NCI-H460 (cell line): ENCODE results near the gene POLR1A. TPM values are rescaled to one million over a fixed set of nuclear protein-coding genes. Genes with fewer than 3 reads are reported as not detected.

Experiments used
- DNase-seq: peaks from one replicate; pipeline ENCODE4 v3.0.0-alpha.2; 2016; ENCODE audit warnings: low read depth; ENCODE audit errors: extremely low read depth
- total RNA-seq: library from RNA; depleted of rRNA; stranded (reverse); fragments of >200 nt; shearing (Covaris generic); gene quantifications from 2 replicates; pipeline ENCODE4 v1.2.3, GENCODE V29; 2014

The POLR1A gene
- total RNA-seq, 1 experiment from 2014 or later: 20.1 TPM

DNA sequence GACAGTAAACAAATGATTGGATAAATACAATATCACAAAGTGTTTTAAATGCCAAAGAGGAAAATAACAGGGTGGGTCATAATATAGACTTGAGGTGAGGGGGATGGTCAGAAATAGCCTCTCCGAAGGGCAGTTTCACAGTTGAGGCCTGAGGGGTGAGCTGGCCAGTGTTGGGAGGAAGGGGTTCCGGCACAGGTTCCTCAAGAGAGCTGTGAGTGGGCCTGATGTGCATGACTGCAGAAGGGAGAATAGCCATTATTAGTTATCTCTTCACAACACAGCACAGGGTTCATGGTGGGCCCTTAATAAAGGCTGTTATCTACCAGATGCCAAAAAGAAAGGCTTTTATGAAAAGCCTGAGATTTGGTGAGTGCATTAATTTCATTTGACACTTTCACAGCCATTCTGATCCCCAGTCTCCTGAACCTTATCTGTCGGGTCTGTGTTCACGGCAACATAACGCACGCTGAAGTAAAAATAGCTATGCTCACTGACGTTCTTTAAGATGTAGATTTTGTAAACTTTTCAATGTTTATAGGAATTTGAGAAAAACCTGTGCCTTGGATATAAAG is 39.6 kb downstream of the POLR1A start:
- DNase-seq: no peak

DNA sequence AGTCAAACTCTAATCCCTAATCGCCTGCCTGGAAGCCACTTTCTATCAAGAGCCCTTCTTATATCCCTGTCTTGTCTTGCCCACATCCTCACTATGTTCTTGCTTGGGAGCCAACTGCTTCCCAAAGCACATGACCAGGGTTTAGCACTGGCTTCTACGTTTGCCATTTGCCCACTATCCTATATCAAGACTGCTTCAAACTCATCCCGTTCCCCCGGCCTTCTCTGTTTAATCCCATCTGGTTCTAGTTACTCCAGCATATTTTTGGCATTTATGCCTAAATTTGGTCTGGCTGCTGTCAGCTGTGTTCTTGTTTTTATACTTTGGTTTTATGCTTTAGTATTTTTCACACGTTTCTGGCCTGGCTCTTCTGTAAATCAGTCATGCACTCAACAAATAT is 40.2 kb downstream of the POLR1A start:
- no peak for DNase-seq

DNA sequence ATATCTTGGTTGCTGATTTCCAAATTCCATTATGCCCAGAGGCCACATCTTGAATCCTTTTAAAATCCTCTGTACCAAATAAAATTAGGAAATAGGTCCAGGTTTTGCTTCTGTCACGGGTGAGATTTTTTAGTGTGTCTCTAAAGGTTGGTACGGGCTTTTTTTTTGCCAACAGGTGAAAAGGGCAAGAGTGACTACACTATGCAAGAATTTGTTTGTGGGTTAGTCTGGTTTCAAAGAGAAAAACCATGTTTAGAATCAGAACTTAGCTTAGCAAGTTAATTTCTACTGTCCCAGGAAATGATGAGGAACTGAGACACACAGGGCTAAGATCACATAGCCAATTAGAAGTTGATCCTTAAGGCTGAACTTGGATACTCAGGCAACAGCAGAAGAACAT is 41.7 kb downstream of the POLR1A start:
- DNase-seq: no peak

DNA sequence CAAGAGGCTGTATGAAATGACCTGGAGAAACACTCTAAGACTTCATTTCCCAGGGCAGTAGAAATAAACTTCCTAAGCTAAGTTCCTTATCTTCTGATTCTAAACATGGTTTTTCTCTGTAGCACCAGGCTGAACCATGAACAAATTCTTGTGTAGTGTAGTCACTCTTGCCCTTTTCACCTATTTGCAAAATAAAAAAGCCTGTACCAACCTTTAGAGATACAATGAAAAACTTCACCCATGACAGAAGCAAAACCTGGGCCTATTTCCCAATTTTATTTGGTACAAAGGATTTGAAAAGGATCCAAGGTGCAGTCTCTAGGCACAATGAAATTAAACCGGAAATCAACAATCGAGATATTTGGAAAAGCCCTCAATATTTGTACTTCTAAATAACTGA is 43.6 kb downstream of the POLR1A start:
- no peak for DNase-seq

DNA sequence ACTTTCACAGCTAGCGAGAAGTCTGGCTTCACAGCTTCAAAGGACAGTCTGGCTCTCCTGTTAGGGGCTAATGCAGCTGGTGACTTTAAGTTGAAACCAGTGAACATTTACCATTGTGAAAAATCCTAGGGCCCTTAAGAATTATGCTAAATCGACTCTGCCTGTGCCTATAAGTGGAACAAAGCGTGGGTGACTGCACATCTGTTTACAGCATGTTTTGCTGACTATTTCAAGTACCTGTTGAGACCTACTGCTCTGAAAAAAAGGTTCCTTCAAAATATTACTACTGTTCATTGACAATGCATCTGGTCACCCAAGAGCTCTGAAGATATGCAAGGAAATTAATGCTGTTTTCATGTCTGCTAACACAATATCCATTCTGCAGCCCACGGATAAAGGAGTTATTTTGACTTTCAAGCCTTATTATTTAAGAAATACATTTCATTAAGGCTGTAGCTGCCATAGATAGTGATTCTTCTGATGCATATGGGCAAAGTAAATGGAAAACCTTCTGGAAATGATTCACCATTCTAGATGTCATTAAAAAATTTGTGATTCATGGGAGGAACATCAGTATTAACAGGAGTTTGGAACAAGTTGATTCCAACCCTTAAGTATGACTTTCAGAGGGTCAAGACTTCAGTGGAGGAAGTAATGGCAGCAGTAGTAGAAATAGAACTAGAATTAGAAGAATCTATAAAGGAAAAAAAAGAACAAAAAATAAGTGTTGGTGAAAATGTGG is 48.9 kb downstream of the POLR1A start:
- DNase-seq: no peak

DNA sequence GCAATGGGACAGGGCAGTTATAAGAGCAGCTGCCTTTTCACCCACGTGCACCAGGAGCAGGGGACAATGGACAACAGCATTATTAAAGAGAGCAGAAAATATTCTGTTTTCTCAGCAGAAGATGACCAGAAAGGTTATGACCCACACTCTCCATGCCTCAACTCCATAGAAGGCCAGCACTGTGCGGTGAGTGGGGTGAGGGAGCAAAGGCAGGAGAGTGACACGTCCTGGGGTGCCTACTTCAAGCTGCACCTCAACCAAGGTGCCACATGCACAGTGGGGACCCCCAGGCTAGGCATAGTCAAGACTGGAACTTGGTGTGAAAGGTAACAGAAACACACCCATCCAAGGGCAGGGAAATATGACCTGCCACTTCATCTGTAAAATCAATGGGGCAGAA is 50.4 kb downstream of the POLR1A start:
- DNase-seq: no peak

DNA sequence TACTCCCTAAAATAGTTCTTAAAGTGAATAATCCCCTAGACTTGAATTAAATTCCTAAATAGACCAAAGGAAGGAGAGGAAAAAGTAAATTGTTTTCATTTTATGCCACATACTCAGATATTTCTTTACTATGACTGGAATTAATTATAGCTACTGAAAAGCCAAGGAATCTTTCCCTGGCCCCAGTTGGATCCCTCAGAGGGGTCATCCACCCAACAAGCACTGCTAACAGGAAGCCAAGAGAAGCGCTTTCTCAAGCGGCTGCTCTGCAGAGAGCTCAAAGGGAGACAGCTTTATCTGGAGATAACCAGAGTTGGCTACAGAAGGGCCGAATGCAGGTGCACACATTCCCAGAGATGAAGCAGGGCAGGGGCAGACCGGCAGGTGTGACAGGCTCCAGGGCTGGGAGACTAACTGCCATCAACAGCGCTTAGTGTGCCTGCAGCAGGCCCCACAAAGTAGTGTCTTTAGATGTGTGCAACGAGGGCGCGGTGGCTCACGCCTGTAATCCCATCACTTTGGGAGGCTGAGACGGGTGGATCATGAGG is 51.1 kb downstream of the POLR1A start:
- no peak for DNase-seq

DNA sequence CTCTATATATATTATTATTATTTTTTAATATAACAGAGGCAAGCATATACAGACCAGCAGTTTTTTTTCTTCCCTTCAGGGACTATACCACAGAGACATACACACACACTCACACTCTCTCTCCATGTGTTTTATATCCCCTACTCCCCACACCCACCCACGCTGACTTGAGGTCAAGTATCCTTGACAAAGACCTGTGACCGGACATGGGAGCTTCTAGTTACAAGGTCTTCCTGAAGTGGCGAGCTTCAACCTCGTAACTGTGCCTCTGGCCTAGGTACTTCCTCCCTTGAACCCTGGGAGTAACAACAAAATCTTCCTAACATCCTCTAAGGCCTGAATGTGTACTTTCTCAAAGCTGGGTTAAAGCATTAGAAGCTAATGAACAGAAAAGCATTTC is 52.5 kb downstream of the POLR1A start:
- DNase-seq: no peak

DNA sequence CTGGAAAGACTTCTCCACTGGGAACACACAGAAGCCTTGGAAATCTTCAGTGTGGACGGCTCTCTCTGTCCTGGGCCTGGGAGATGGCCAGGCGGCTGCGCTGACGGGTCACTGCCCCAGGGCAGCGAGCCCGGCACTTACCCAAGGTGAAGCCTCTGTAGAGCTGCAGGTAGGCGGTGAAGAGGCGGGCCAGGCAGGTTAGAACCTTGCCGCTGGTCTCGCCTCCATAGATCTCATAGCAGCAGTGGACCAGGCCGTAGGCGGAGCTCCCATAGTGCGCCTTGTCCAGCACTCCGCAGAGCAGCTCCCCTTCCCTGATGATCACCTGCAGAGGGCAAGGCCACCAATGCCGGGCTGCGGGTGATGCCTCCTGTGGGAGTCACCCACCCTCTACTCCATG is 53.0 kb downstream of the POLR1A start:
- no peak for DNase-seq

DNA sequence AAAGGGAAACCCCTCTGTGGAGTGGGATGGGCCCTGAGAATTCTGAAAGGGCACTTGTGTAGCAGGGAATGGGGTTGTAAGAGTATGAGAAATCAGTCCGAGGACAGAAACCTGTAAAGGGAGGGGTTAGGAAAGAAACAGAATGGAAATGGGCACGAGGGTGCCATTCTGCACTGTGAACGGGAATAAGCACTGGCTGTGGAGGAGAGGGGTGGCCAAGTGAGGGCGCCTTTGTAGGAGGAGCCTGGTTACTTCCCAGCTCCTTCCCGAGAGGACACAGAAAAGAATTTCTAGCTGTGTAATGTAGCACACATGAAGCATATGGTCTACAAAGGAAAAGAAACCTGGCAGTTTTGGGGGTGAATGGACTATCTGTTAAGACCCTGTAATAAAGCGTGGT is 53.4 kb downstream of the POLR1A start:
- DNase-seq: no peak

DNA sequence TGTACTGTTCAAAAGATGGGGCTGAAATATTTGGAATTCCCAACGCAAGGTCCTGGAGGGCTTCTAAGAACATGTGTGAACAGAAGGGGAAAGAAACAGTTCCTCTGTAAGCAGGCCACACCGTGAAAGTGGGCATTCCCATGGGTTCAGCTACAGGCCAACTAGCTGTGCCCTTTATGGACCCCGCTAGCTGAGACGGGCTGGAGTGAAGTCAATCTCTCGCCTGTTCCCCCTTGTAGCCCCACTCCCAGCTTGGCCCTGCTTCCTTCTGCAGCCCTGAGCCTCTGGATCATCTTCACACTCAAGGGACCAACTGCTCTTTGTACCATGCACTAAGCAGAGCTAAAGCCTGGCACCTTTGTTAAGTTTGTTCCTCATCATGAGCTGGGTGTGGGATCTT is 55.4 kb downstream of the POLR1A start:
- no peak for DNase-seq

DNA sequence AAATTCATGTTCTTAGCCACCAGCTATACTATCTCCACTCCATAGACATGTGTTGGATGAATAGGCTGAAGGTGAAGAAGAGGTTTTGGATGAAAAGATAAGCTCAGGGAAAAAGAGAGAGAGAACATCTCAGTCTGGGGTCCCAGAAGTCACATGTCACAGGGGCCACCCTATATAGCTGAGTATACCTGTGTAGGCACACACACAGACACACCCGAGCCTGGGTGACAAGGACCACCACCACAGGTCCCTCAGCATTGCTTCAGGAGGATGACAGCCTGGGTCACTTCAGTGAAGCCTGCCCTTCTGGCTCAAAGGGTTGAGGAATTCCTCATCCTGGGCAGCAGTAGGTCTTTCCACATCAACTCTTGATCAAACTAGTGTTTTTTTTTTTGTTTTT is 56.2 kb downstream of the POLR1A start:
- DNase-seq: no peak

DNA sequence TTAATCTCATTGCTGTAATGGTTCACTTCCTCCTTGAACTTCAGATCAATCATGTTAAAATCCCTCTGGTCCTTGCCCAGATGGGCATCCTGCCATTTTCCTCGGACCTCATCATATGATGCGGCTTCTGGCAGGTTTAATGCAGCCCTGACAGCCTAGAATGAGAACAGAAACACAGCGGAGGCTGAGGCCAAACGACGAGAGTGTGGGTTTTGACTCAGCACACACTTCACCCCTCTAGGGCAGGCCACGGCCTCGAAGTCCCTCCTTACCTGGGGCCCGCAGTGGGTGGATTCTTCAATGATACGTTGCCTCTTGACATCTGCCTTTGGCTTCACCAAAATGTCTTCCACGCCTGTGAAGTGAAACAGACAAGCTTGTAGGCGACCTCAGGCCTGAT is 56.8 kb downstream of the POLR1A start:
- DNase-seq: no peak

DNA sequence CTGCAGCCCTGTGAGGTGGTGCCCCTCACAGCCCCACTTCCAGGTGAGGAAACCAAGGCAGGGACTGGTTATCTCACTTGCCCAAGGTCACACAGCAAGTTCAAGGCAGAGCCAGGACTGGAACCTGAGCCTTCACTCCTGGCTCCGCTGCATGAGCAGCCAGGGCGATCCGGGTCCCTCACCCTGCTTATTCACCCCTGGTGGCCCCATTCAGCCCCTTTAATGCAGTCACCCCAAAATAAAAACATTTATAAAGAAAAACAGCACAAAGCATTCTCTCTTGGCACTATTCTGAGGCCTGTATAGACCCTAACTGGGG is 57.3 kb downstream of the POLR1A start:
- DNase-seq: no peak

DNA sequence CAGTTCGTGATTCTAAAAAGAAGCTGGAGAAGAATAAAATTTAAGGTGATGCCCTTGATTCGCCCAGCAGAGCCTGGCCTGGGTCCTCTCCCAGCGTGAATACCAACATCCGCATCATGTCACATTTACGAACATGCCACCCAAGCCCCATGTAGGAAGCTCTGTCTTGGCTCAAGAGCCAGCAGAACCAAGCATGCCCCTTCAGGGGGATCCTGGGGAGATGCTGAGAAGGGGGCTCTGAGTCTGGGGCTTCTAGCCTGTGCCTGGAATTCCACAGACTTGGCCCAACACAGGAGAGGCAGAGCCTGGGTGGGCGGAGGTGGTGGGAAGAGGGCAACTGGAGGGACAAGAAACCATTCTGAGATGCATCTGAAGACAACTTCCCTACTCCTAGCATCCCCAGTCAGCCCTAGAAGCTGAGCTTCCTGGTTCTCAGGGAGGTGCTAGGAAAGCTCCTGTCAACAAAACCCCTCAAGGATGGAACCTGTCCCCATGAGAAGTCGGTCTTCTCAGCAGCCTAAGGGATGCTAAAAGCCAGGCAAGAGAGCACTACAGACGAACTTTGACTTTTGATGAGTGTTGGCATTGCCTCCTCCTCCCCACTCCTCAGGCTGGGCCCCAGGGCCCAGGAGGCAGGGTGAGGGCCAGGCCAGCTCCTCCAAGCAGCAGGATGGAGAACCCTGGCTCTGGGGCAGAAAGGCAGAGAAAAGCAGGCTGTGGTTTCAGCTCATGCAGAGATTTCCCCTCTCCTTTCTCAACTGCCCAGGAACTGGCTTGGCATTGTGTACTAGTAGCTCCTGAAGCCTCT is 57.9 kb downstream of the POLR1A start:
- no peak for DNase-seq

DNA sequence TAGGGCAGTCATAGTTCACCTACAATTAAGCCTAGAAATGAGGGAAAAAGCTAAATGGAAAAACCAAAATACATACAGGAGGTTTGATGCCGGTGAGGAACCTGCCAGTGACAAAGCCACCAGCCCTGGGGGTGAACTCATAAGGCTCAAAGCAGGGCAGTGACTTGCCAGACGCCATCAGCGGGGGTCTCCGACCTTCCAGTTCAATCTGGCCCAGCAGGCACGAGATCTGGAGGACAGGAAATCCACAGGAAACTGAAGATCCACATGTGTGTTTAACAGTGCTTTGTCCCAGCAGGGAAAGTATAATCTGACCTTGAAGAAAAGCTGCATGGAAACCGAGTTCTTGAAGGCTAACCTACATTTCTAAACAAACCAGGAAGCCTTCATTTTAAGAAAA is 60.1 kb downstream of the POLR1A start:
- DNase-seq: no peak

DNA sequence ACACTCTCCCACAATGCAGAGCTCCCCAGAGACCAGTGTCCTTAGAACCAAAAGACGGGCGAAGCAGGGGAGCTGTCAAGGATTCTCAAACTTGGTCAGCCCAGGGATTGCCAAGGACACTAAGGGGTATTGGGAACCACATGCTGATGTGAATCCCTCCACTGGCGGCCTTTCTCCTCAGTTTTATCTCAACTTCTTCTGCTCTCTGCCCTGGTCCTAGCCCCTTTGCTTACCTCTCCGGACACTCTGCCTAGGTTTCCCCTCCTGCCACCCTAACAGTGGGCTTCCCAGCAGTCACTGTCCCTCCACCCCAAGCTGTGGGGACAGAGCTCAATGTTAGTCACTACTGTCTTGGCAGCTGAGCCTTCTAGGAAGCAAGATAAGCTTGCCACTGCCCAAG is 61.1 kb downstream of the POLR1A start:
- no peak for DNase-seq

DNA sequence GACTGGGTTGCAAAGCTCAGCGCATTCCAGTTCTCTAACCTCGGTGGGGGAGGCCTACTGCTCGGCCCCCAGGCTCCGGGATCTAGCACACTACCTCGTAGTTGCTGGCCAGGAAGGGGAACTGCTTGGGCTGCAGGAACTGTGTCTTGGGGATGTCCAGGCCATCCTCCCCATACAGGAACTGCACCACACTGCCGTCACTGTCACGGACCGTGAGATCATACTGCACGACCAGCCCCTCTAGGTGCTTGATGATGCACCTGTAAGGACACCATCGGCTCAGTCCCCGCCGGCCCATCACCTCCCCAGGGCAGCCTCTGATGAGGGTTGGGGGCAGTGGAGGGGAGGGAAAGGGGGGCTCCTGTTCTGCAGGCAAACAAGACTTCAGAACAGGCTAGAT is 61.6 kb downstream of the POLR1A start:
- DNase-seq: no peak

DNA sequence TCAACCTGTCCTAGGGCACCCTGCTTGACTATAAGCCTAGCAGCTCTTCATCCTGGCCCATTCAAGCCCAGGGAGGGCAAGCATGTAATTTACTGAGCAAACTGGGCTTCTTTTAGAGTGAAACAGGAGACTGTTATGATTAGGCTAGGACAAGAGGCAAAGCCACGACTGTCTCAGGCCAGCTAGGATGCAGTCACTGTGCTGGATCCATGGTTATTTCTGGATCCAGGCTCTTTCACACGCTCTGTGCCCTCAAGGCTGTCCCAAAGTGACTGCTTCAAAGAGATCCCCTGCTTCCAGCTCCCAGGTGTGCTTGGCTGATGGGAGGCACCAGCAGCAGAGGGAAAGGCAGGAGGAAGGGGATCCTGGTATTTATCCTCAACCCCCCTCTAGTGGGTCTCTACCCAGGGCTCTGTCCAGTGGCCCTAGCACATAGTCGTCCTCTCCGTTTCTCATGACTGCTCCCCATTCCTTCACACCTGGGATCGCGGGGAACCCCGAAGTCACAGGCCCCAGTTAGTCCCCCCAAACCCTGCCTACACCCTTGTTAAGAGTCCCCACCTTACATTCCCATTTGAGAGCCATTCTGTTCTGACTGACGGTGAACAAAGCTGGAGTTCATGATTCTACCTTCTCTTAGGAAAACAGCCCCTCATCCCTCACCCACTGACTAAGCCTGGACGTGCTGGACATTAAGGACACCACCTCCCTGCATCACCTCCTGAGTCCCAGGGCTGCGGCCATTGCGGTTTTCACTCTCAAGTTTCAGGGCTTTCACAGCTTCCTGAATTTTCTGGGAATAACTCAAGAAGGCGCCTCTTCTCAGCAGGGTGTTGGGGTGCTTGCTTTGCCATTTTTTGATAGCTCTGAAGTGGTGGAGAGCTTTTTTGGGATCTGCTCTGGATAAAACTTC is 63.2 kb downstream of the POLR1A start:
- DNase-seq: no peak

DNA sequence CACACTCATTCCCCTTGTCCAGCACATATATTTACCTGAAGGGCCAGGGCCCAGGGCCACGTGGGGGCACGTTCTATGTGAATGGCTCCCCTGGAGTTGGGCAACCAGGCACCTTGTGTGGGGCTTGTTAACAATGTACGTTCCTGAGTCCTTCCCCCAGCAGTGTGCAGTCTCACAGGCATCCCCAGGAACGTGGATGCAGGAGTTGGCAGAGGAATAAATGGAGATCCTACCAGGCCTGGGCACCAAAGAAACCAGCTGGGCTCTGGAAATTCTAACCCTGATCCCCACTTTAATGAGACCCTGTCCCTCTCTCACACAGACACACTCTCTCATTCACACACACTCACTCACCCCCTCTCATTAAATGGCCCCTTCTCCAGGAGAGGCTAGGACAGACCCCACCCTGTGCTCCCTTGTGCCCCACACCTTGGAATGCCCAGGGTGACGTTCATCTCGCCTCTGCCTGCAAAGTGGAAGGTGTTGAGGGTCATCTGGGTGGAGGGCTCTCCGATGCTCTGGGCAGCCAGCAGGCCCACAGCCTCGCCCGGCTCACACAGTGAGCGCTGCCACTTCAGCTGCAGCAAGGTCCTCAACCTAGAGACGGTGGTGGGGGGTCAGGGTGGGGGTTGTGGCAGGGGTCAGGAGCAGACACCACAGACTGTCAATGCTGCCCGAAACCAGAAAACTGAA is 65.6 kb downstream of the POLR1A start:
- DNase-seq: no peak
